GM18520 (cell line): ENCODE data around the gene IGF1R.

Experiments used
- ATAC-seq: cut with Tn5 transposase; IDR thresholded peaks from one replicate; pipeline ENCODE4 v1.9.1; 2021; ENCODE audit not compliant: unreplicated experiment

Gene IGF1R

GRCh38 chr15:98724048-98724447 lies 75.7 kb downstream of the IGF1R start:
- no peak for ATAC-seq

- no peak for ATAC-seq
Measured at GRCh38 chr15:98724494-98724893, 76.2 kb downstream of the IGF1R start.

GRCh38 chr15:98725874-98726273 lies 77.5 kb downstream of the IGF1R start:
- no peak for ATAC-seq

- no peak for ATAC-seq
Measured at GRCh38 chr15:98727115-98728040, 79.0 kb downstream of the IGF1R start.

- ATAC-seq: no peak
Measured at GRCh38 chr15:98728082-98728810, 79.9 kb downstream of the IGF1R start.

GRCh38 chr15:98728811-98729160 lies 80.4 kb downstream of the IGF1R start:
- no peak for ATAC-seq

- no peak for ATAC-seq
Measured at GRCh38 chr15:98729446-98730042, 81.2 kb downstream of the IGF1R start.

GRCh38 chr15:98730860-98731711 lies 82.7 kb downstream of the IGF1R start:
- no peak for ATAC-seq

GRCh38 chr15:98731712-98732450 lies 83.5 kb downstream of the IGF1R start:
- ATAC-seq: no peak

GRCh38 chr15:98733098-98733497 lies 84.8 kb downstream of the IGF1R start:
- ATAC-seq: no peak

GRCh38 chr15:98734466-98735199 lies 86.3 kb downstream of the IGF1R start:
- ATAC-seq: no peak

GRCh38 chr15:98735304-98735703 lies 87.0 kb downstream of the IGF1R start:
- no peak for ATAC-seq

GRCh38 chr15:98735895-98736617 lies 87.7 kb downstream of the IGF1R start:
- no peak for ATAC-seq

GRCh38 chr15:98737159-98737558 lies 88.8 kb downstream of the IGF1R start:
- no peak for ATAC-seq

GRCh38 chr15:98737721-98738120 lies 89.4 kb downstream of the IGF1R start:
- ATAC-seq: no peak

GRCh38 chr15:98738689-98739401 lies 90.5 kb downstream of the IGF1R start:
- ATAC-seq: no peak

GRCh38 chr15:98740295-98740694 lies 92.0 kb downstream of the IGF1R start:
- ATAC-seq: no peak

- ATAC-seq: no peak
Measured at GRCh38 chr15:98740963-98741362, 92.6 kb downstream of the IGF1R start.
